ENCODE measurements around the gene ARHGEF40.

- TF ChIP-seq CTCF (IDR thresholded peaks at IDR 0.05; ENCODE audit: insufficient read depth, low read length) (no peak), POLR2AphosphoS5 (IDR thresholded peaks at IDR 0.05; ENCODE audit: low read depth) (no peak), REST (IDR thresholded peaks at IDR 0.05; ENCODE audit: insufficient replicate concordance, low read depth) (no peak)
Measured at GRCh38 chr14:21118933-21119332, 48.8 kb downstream of the ARHGEF40 start.

All from HL-60 (cell line).